ENCODE measurements around the gene ANKRD33B.

GRCh38 chr5:10595672-10596309 lies 31.9 kb downstream of the ANKRD33B start:
- TF ChIP-seq RBM25 (IDR thresholded peaks at IDR 0.05; ENCODE audit: low read depth, low read length, severe bottlenecking) (no peak), POLR2AphosphoS5 (IDR thresholded peaks at IDR 0.05; ENCODE audit: control insufficient read depth, insufficient read depth, low read depth, low read length) (no peak), TEAD4 (IDR thresholded peaks at IDR 0.05; ENCODE audit: low read length) (peak; percentile 24; the same call in 1 of the 2 replicates), TEAD4 (CRISPR knock-in tag; IDR thresholded peaks at IDR 0.05; ENCODE audit: borderline replicate concordance) (no peak), SMAD3 (CRISPR knock-in tag; conservative IDR thresholded peaks at IDR 0.05) (no peak), MTA2 (IDR thresholded peaks at IDR 0.05; ENCODE audit: low read depth) (no peak), ZNF124 (CRISPR knock-in tag; IDR thresholded peaks at IDR 0.05) (no peak), TRIM24 (IDR thresholded peaks at IDR 0.05) (no peak; a peak in 1 of 4 replicates), ARHGAP35 (IDR thresholded peaks at IDR 0.05; ENCODE audit: partially characterized antibody) (no peak)

All from K562 (cell line).